Keratinocyte (primary cell): Measurements from ENCODE around the gene STEAP3. TPM values are rescaled to one million over a fixed set of nuclear protein-coding genes. Genes with fewer than 3 reads are reported as not detected.

Experiments
- DNase-seq: peaks from one replicate; pipeline ENCODE4 v3.0.0-alpha.2; 2011; ENCODE audit warnings: low read depth, missing footprints, low spot score
- FAIRE-seq: peaks from 2 replicates; lab custom pipeline; 2011; peaks lifted over from hg19 to GRCh38; lab: Jason Lieb, UNC
- H2AFZ ChIP-seq: 2 replicates; pipeline ENCODE4 v1.6.0; 2012; ENCODE audit warnings: low read length, control low read depth, inconsistent platforms; ENCODE audit not compliant: control insufficient read depth
- H3K27ac ChIP-seq: 2 replicates; pipeline ENCODE4 v1.5.1; 2011; ENCODE audit warnings: low read length; ENCODE audit not compliant: control insufficient read depth, insufficient read depth
- H3K27me3 ChIP-seq: 3 replicates; pipeline ENCODE4 v1.6.0; 2011; ENCODE audit warnings: low read length; ENCODE audit not compliant: control insufficient read depth, insufficient read depth; ENCODE audit errors: extremely low read depth
- H3K36me3 ChIP-seq, 2 experiments: 2 replicates in 1 of 2; 3 replicates in 1 of 2; pipeline ENCODE4 v1.5.1; 2011; ENCODE audit warnings: low read length in 2 of 2, mild to moderate bottlenecking in 1 of 2; ENCODE audit not compliant: control insufficient read depth in 2 of 2, insufficient read depth in 2 of 2; ENCODE audit errors: extremely low read depth in 1 of 2
- H3K4me1 ChIP-seq: 3 replicates; pipeline ENCODE4 v1.5.1; 2011; ENCODE audit warnings: low read length; ENCODE audit not compliant: control insufficient read depth, insufficient read depth; ENCODE audit errors: extremely low read depth
- H3K4me2 ChIP-seq: 3 replicates; pipeline ENCODE4 v1.6.0; 2011; ENCODE audit warnings: low read depth, low read length; ENCODE audit not compliant: control insufficient read depth, insufficient read depth; ENCODE audit errors: extremely low read depth
- H3K4me3 ChIP-seq, 3 experiments: fragments of 200-600 bp in 1 of 3; sonication (generic) in 1 of 3; 2 replicates in 2 of 3; 3 replicates in 1 of 3; pipeline ENCODE4 v1.5.1; 2011 to 2016; ENCODE audit warnings: low read length in 3 of 3, mild to moderate bottlenecking in 3 of 3, control low read depth in 2 of 3, inconsistent platforms in 1 of 3, low read depth in 1 of 3, mixed read lengths in 1 of 3, mixed run types in 1 of 3, moderate library complexity in 1 of 3; ENCODE audit not compliant: control insufficient read depth in 2 of 3, insufficient read depth in 2 of 3; ENCODE audit errors: extremely low read depth in 1 of 3
- H3K79me2 ChIP-seq: 2 replicates; pipeline ENCODE4 v1.6.0; 2012; ENCODE audit warnings: low read length; ENCODE audit not compliant: control insufficient read depth, insufficient read depth
- H3K9ac ChIP-seq: 3 replicates; pipeline ENCODE4 v1.6.0; 2011; ENCODE audit warnings: low read length; ENCODE audit not compliant: control insufficient read depth, insufficient read depth; ENCODE audit errors: extremely low read depth
- H3K9me1 ChIP-seq: 3 replicates; pipeline ENCODE4 v1.6.0; 2011; ENCODE audit warnings: low read length; ENCODE audit not compliant: control insufficient read depth, insufficient read depth; ENCODE audit errors: extremely low read depth
- H3K9me3 ChIP-seq: 2 replicates; pipeline ENCODE4 v1.5.1; 2012; ENCODE audit warnings: low read depth, low read length; ENCODE audit not compliant: control insufficient read depth
- H4K20me1 ChIP-seq: 3 replicates; pipeline ENCODE4 v1.6.0; 2011; ENCODE audit warnings: low read length; ENCODE audit not compliant: control insufficient read depth, insufficient read depth; ENCODE audit errors: extremely low read depth
- EZH2 ChIP-seq: IDR thresholded peaks from one replicate; pipeline ENCODE4 v1.6.1; 2012; ENCODE audit warnings: inconsistent platforms, mild to moderate bottlenecking, low read length, moderate library complexity
- dilution Hi-C: fragments of 300-500 bp; cut with MboI; formaldehyde crosslinking; loops from one replicate; pipeline ENCODE4 v1.7.0; 2020; ENCODE audit warnings: low sequenced_read_pairs; ENCODE audit not compliant: extremely low pct_ligation_motif_present
- polyA plus RNA-seq, 5 experiments: library from polyadenylated mRNA; depleted of rRNA in 3 of 5; stranded (reverse) in 3 of 5; stranded (forward) in 1 of 5; unstranded in 1 of 5; fragments of >200 nt; gene quantifications; 1 replicate in 1 of 5; 2 replicates in 3 of 5; 3 replicates in 1 of 5; pipeline versions ENCODE4 v1.2.1 to v1.2.3, GENCODE V29; 2011 to 2012; ENCODE audit warnings: missing spikeins in 2 of 5, low read depth in 1 of 5, low replicate concordance in 1 of 5
- TF ChIP-seq, protein P1 (sequence below), 3 experiments: IDR thresholded peaks in 1 of 3; conservative IDR thresholded peaks in 1 of 3; optimal IDR thresholded peaks in 1 of 3; 2 replicates in 2 of 3; 3 replicates in 1 of 3; pipeline versions ENCODE3 to v1.5.1; 2011; ENCODE audit warnings: low read length in 3 of 3, mild to moderate bottlenecking in 3 of 3, moderate library complexity in 2 of 3, control low read depth in 1 of 3, inconsistent platforms in 1 of 3; ENCODE audit not compliant: insufficient read depth in 2 of 3; ENCODE audit errors: extremely low read depth in 1 of 3

Gene STEAP3
- polyA plus RNA-seq, 1 donor (not counting 4 experiments of a cell fraction or from before 2014, with no cell fraction given), result 19.9 TPM

GRCh38 chr2:119178776-119179175 is 44.9 kb upstream of the STEAP3 start:
- Histone ChIP-seq H3K9me3 (no peaks in the 10 kb centered on the region), H3K4me1 (peaks cover 17% of the 10 kb centered on the region), H4K20me1 (no peaks in the 10 kb centered on the region), H2AFZ (no peak overlapping the region), H3K27ac (no peak overlapping the region), H3K9me1 (no peaks in the 10 kb centered on the region), H3K27me3 (no peaks in the 10 kb centered on the region), H3K9ac (no peak overlapping the region), H3K4me2 (no peak overlapping the region), H3K79me2 (no peaks in the 10 kb centered on the region), H3K36me3 (no peaks in the 10 kb centered on the region), H3K4me3 (no peak overlapping the region)
- TF ChIP-seq, protein P1, sequence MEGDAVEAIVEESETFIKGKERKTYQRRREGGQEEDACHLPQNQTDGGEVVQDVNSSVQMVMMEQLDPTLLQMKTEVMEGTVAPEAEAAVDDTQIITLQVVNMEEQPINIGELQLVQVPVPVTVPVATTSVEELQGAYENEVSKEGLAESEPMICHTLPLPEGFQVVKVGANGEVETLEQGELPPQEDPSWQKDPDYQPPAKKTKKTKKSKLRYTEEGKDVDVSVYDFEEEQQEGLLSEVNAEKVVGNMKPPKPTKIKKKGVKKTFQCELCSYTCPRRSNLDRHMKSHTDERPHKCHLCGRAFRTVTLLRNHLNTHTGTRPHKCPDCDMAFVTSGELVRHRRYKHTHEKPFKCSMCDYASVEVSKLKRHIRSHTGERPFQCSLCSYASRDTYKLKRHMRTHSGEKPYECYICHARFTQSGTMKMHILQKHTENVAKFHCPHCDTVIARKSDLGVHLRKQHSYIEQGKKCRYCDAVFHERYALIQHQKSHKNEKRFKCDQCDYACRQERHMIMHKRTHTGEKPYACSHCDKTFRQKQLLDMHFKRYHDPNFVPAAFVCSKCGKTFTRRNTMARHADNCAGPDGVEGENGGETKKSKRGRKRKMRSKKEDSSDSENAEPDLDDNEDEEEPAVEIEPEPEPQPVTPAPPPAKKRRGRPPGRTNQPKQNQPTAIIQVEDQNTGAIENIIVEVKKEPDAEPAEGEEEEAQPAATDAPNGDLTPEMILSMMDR (optimal IDR thresholded peaks at IDR 0.05 in 1 of 3, IDR thresholded peaks at IDR 0.05 in 1 of 3, conservative IDR thresholded peaks at IDR 0.05 in 1 of 3; ENCODE audit: extremely low read depth in 1 of 3, insufficient read depth in 2 of 3, low read length in 3 of 3), result no peak
- TF ChIP-seq EZH2, result no peak
- dilution Hi-C loops, result no loop called here
- no peak for DNase-seq
- no peak for FAIRE-seq

- Histone ChIP-seq H3K9me3 (no peaks in the 10 kb centered on the region), H3K27me3 (no peaks in the 10 kb centered on the region), H3K4me1 (peaks cover 17% of the 10 kb centered on the region), H3K27ac (no peak overlapping the region), H3K36me3 (no peaks in the 10 kb centered on the region), H3K4me3 (no peak overlapping the region), H3K9ac (no peak overlapping the region), H3K9me1 (no peaks in the 10 kb centered on the region), H3K4me2 (peak overlapping the region; percentile 46), H2AFZ (peak overlapping the region; percentile 65), H4K20me1 (no peaks in the 10 kb centered on the region), H3K79me2 (no peaks in the 10 kb centered on the region)
- DNase-seq, result peak; percentile 76
- TF ChIP-seq EZH2, result no peak
- TF ChIP-seq, protein P1 (optimal IDR thresholded peaks at IDR 0.05 in 1 of 3, IDR thresholded peaks at IDR 0.05 in 1 of 3, conservative IDR thresholded peaks at IDR 0.05 in 1 of 3; ENCODE audit: extremely low read depth in 1 of 3, insufficient read depth in 2 of 3, low read length in 3 of 3), result no peak
- dilution Hi-C loops, result no loop called here
- FAIRE-seq, result peak; percentile 83
These were observed 44.4 kb upstream of the STEAP3 start for GRCh38 chr2:119179202-119179601.
